IMR-90 (cell line): ENCODE measurements around the gene ALDH7A1. TPM values are rescaled to one million over a fixed set of nuclear protein-coding genes. Genes with fewer than 3 reads are reported as not detected.

ENCODE experiments used
- ATAC-seq: fragments of 200-7000 bp; cut with Tn5 transposase; 2 replicates; pipeline ENCODE4 v1.9.1; 2020; ENCODE audit warnings: low read depth, mild to moderate bottlenecking, moderate library complexity
- BruUV-seq: library from RNA; stranded (reverse); fragments of 400-500 nt; replicated peaks from 2 replicates; lab custom pipeline; 2021; lab: Mats Ljungman, UMichigan
- CTCF ChIA-PET: fragments of 300-600 bp; formaldehyde crosslinking; extraction: SDS; loops from one replicate; lab custom pipeline; 2021; ENCODE audit warnings: antibody characterized with exemption; lab: Yijun Ruan, JAX
- POLR2A ChIA-PET: fragments of 300-600 bp; sonication (Branson Sonifier 250); formaldehyde crosslinking; loops from one replicate; lab custom pipeline; 2022; ENCODE audit warnings: antibody characterized with exemption; ENCODE audit not compliant: unreplicated experiment; lab: Charles Lee
- DNase-seq: peaks from one replicate; pipeline ENCODE4 v3.0.0; 2013
- H2AFZ ChIP-seq: replicated peaks from 2 replicates; pipeline ENCODE3; 2013; ENCODE audit warnings: low read length, mild to moderate bottlenecking; ENCODE audit not compliant: poor library complexity
- H2AK5ac ChIP-seq: 2 replicates; pipeline ENCODE4 v1.6.1; 2013; ENCODE audit warnings: low read depth, low read length, inconsistent platforms
- H2AK9ac ChIP-seq: replicated peaks from 2 replicates; pipeline ENCODE3; 2013; ENCODE audit warnings: mild to moderate bottlenecking, low read depth, low read length, moderate library complexity; ENCODE audit not compliant: poor library complexity
- H2BK120ac ChIP-seq: 2 replicates; pipeline ENCODE4 v1.6.1; 2013; ENCODE audit warnings: low read depth, low read length, inconsistent platforms
- H2BK15ac ChIP-seq: 3 replicates; pipeline ENCODE4 v1.6.1; 2013; ENCODE audit warnings: low read depth, low read length, inconsistent platforms
- H2BK20ac ChIP-seq: 2 replicates; pipeline ENCODE4 v1.6.1; 2013; ENCODE audit warnings: low read depth, mild to moderate bottlenecking, inconsistent platforms, low read length, moderate library complexity
- H2BK5ac ChIP-seq: 2 replicates; pipeline ENCODE4 v1.6.1; 2013; ENCODE audit warnings: mild to moderate bottlenecking, low read depth, low read length, inconsistent platforms; ENCODE audit not compliant: poor library complexity, severe bottlenecking
- H3K14ac ChIP-seq: replicated peaks from 2 replicates; pipeline ENCODE4 v1.6.1; 2013; ENCODE audit warnings: low read depth, low read length, inconsistent platforms
- H3K18ac ChIP-seq: 2 replicates; pipeline ENCODE4 v1.6.1; 2013; ENCODE audit warnings: low read depth, low read length, control low read depth
- H3K23ac ChIP-seq: 2 replicates; pipeline ENCODE4 v1.6.1; 2013; ENCODE audit warnings: low read depth, low read length, inconsistent platforms
- H3K27ac ChIP-seq: 2 replicates; pipeline ENCODE4 v1.5.1; 2013; ENCODE audit warnings: mild to moderate bottlenecking, control low read depth, low read length; ENCODE audit not compliant: insufficient read depth
- H3K27me3 ChIP-seq: 2 replicates; pipeline ENCODE4 v1.6.1; 2013; ENCODE audit warnings: low read length; ENCODE audit not compliant: control insufficient read depth, insufficient read depth
- H3K36me3 ChIP-seq: 2 replicates; pipeline ENCODE4 v1.6.1; 2013; ENCODE audit warnings: low read length, mixed read lengths; ENCODE audit not compliant: control insufficient read depth, insufficient read depth
- H3K4ac ChIP-seq: 2 replicates; pipeline ENCODE4 v1.6.1; 2013; ENCODE audit warnings: low read depth, low read length, inconsistent platforms
- H3K4me1 ChIP-seq: 2 replicates; pipeline ENCODE4 v1.6.1; 2013; ENCODE audit warnings: low read length, mixed read lengths; ENCODE audit not compliant: control insufficient read depth, insufficient read depth
- H3K4me2 ChIP-seq: 2 replicates; pipeline ENCODE4 v1.6.1; 2013; ENCODE audit warnings: low read depth, mild to moderate bottlenecking, control low read depth, low read length, moderate library complexity
- H3K4me3 ChIP-seq: 2 replicates; pipeline ENCODE4 v1.5.1; 2013; ENCODE audit warnings: low read depth, mild to moderate bottlenecking, control low read depth, low read length, moderate library complexity; ENCODE audit not compliant: insufficient read depth
- H3K56ac ChIP-seq: 2 replicates; pipeline ENCODE4 v1.6.1; 2013; ENCODE audit warnings: low read length, inconsistent platforms; ENCODE audit not compliant: insufficient read depth; ENCODE audit errors: extremely low read depth
- H3K79me1 ChIP-seq, 2 experiments: 2 replicates each; pipeline ENCODE4 v1.6.1; 2013; ENCODE audit warnings: low read length in 2 of 2, inconsistent platforms in 1 of 2, low read depth in 1 of 2
- H3K9ac ChIP-seq: 2 replicates; pipeline ENCODE4 v1.6.1; 2013; ENCODE audit warnings: low read depth, low read length, control low read depth
- H3K9me1 ChIP-seq: 2 replicates; pipeline ENCODE4 v1.6.1; 2013; ENCODE audit warnings: low read length, inconsistent platforms; ENCODE audit not compliant: insufficient read depth
- H3K9me3 ChIP-seq: 2 replicates; pipeline ENCODE4 v1.6.1; 2013; ENCODE audit warnings: low read length; ENCODE audit not compliant: control insufficient read depth, insufficient read depth
- H4K20me1 ChIP-seq: 2 replicates; pipeline ENCODE4 v1.6.1; 2013; ENCODE audit warnings: low read length, inconsistent platforms; ENCODE audit not compliant: insufficient read depth
- H4K5ac ChIP-seq: 2 replicates; pipeline ENCODE4 v1.6.1; 2013; ENCODE audit warnings: mild to moderate bottlenecking, low read depth, low read length, control low read depth
- H4K8ac ChIP-seq, 2 experiments: 2 replicates each; pipeline ENCODE4 v1.6.1; 2013; ENCODE audit warnings: low read depth in 2 of 2, low read length in 2 of 2, control low read depth in 1 of 2, inconsistent platforms in 1 of 2
- H4K91ac ChIP-seq: 2 replicates; pipeline ENCODE4 v1.6.1; 2013; ENCODE audit warnings: low read depth, low read length, inconsistent platforms; ENCODE audit not compliant: insufficient read depth
- BHLHE40 ChIP-seq: fragments of 150-350 bp; IDR thresholded peaks from 2 replicates; pipeline ENCODE4 v1.6.1; 2016; ENCODE audit warnings: mild to moderate bottlenecking, low read depth, low read length
- CHD1 ChIP-seq: IDR thresholded peaks from 2 replicates; pipeline ENCODE4 v1.6.1; 2012; ENCODE audit warnings: low read depth, low read length, improper control_type of control experiment
- CTCF ChIP-seq: conservative IDR thresholded peaks from 2 replicates; pipeline ENCODE4 v1.5.1; 2012; ENCODE audit warnings: mild to moderate bottlenecking, low read depth, low read length, improper control_type of control experiment
- ELK1 ChIP-seq: fragments of 150-350 bp; IDR thresholded peaks from 2 replicates; pipeline ENCODE4 v1.6.1; 2016; ENCODE audit warnings: low read depth, mild to moderate bottlenecking, low read length, moderate library complexity, borderline replicate concordance
- FOS ChIP-seq: fragments of 150-350 bp; IDR thresholded peaks from 2 replicates; pipeline ENCODE4 v1.6.1; 2016; ENCODE audit warnings: low read depth, low read length
- MAFK ChIP-seq: IDR thresholded peaks from 2 replicates; pipeline ENCODE4 v1.6.1; 2012; ENCODE audit warnings: low read depth, low read length, improper control_type of control experiment
- MAZ ChIP-seq: IDR thresholded peaks from 2 replicates; pipeline ENCODE4 v1.6.1; 2012; ENCODE audit warnings: low read depth, mild to moderate bottlenecking, low read length, improper control_type of control experiment, moderate library complexity, borderline replicate concordance
- MXI1 ChIP-seq: IDR thresholded peaks from 2 replicates; pipeline ENCODE4 v1.6.1; 2012; ENCODE audit warnings: low read depth, mild to moderate bottlenecking, low read length, moderate library complexity, borderline replicate concordance
- NFE2L2 ChIP-seq: fragments of 150-350 bp; IDR thresholded peaks from 2 replicates; pipeline ENCODE4 v1.6.1; 2016; ENCODE audit warnings: low read depth, mild to moderate bottlenecking, low read length
- POLR2A ChIP-seq: IDR thresholded peaks from 2 replicates; pipeline ENCODE4 v1.6.1; 2012; ENCODE audit warnings: mild to moderate bottlenecking, low read depth, low read length
- RAD21 ChIP-seq: IDR thresholded peaks from 2 replicates; pipeline ENCODE4 v1.6.1; 2012; ENCODE audit warnings: low read length, improper control_type of control experiment
- RCOR1 ChIP-seq: IDR thresholded peaks from 2 replicates; pipeline ENCODE4 v1.6.1; 2012; ENCODE audit warnings: mild to moderate bottlenecking, low read length, improper control_type of control experiment; ENCODE audit not compliant: insufficient replicate concordance
- RFX5 ChIP-seq: IDR thresholded peaks from 2 replicates; pipeline ENCODE4 v1.8.0; 2012; ENCODE audit warnings: low read depth, mild to moderate bottlenecking, low read length, moderate library complexity
- SMC3 ChIP-seq: fragments of 150-350 bp; IDR thresholded peaks from 2 replicates; pipeline ENCODE4 v1.6.1; 2016; ENCODE audit warnings: low read depth, mild to moderate bottlenecking, antibody characterized with exemption, low read length, moderate library complexity
- WGBS, 2 experiments: methylation state at CpG; one replicate each; pipeline versions ENCODE4 v1.1.5 to v1.1.7; 2013; ENCODE audit warnings: missing lambda C conversion rate in 2 of 2; ENCODE audit not compliant: insufficient read length in 1 of 2; ENCODE audit errors: extremely low coverage in 2 of 2; 5-methylcytosine and 5-hydroxymethylcytosine counted together
- dilution Hi-C: fragments of 300-500 bp; cut with HindIII; formaldehyde crosslinking; loops from one replicate; pipeline ENCODE4 v1.14.3; 2018; ENCODE audit warnings: low sequenced_read_pairs; ENCODE audit not compliant: unreplicated experiment
- in situ Hi-C: fragments of 300-500 bp; cut with MboI; formaldehyde crosslinking; loops from 3 replicates; pipeline ENCODE4 v1.14.3; 2019; ENCODE audit warnings: low sequenced_read_pairs, inconsistent platforms, mixed read lengths
- intact Hi-C: fragments of 100-400 bp; cut with micrococcal nuclease; formaldehyde crosslinking; loops from 2 replicates; pipeline ENCODE4 v1.10.0; 2022
- polyA plus RNA-seq, 3 experiments: library from polyadenylated mRNA; depleted of rRNA; stranded (reverse); fragments of >200 nt; gene quantifications; 2 replicates each; pipeline ENCODE4 v1.2.3, GENCODE V29; 2012; ENCODE audit warnings: low replicate concordance in 1 of 3
- total RNA-seq: library from RNA; depleted of rRNA; stranded (reverse); fragments of >200 nt; gene quantifications from 2 replicates; pipeline ENCODE4 v1.2.3, GENCODE V29; 2012

ALDH7A1 gene
- total and polyA plus RNA-seq, 2 of the 4 experiments (the other 2 are of a cell fraction): 40.9 to 62.2 TPM

DNA sequence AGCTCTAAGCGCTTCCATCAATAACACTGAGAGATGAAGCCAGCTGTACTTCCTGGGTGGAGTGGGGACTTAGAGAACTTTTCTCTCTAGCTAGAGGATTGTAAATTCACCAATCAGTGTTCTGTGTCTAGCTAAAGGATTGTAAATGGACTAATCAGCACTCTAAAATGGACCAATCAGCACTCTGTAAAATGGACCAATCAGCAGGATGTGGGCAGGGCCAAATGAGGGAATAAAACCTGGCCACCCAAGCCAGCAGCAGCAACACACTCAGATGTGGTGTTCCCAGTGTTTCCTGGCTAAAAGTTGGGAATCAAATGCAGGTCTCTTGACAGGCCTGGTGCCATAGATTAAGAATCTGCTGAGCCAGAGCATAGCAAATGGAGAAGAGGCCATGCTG, 60.5 kb downstream of the ALDH7A1 start:
- H3K4me3 ChIP-seq: no peak overlapping the region
- H3K4me2 ChIP-seq: no peak overlapping the region
- dilution Hi-C loops: no loop called here
- H3K9me1 ChIP-seq: peaks cover 11% of the 10 kb centered on the region
- peaks cover 10% of the 10 kb centered on the region for H3K4me1 ChIP-seq
- H3K9me3 ChIP-seq: no peaks in the 10 kb centered on the region
- CTCF ChIA-PET: no interaction called here
- no peak overlapping the region for H3K56ac ChIP-seq
- H4K8ac ChIP-seq: no peak overlapping the region
- TF ChIP-seq NFE2L2: no peak
- TF ChIP-seq POLR2A: no peak
- no peak for TF ChIP-seq MXI1
- TF ChIP-seq BHLHE40: no peak
- no peak for TF ChIP-seq ELK1
- TF ChIP-seq MAFK: no peak
- TF ChIP-seq RFX5: no peak
- no peak for TF ChIP-seq RAD21
- no peak for TF ChIP-seq CHD1
- no peak for TF ChIP-seq MAZ
- no peak for TF ChIP-seq FOS
- TF ChIP-seq CTCF: no peak
- no peak for TF ChIP-seq RCOR1
- TF ChIP-seq SMC3: no peak
- intact Hi-C loops: loop anchor here (5.0 kb wide), 1 partner anchor 1797 kb away; no protein-coding TSS in a partner anchor
- H2BK120ac ChIP-seq: no peak overlapping the region
- no peak overlapping the region for H2BK5ac ChIP-seq
- H4K20me1 ChIP-seq: no peaks in the 10 kb centered on the region
- H3K23ac ChIP-seq: no peak overlapping the region
- no peak overlapping the region for H4K5ac ChIP-seq
- no peaks in the 10 kb centered on the region for H3K79me1 ChIP-seq
- DNase-seq (no peak), ATAC-seq (no peak)
- no peaks in the 10 kb centered on the region for H3K36me3 ChIP-seq
- no peaks in the 10 kb centered on the region for H3K27me3 ChIP-seq
- no peak overlapping the region for H4K91ac ChIP-seq
- H2AK5ac ChIP-seq: no peak overlapping the region
- no peak overlapping the region for H3K9ac ChIP-seq
- no peak overlapping the region for H2BK15ac ChIP-seq
- H2BK20ac ChIP-seq: 0 out of 2 replicates have a peak overlapping the region, but pooled peaks have one; percentile 3
- no CpG with 5 or more reads among the region's 1 CpG for WGBS, 2 experiments
- POLR2A ChIA-PET: no interaction called here
- H3K27ac ChIP-seq: no peak overlapping the region
- H3K18ac ChIP-seq: no peak overlapping the region
- H3K4ac ChIP-seq: 0 out of 2 replicates have a peak overlapping the region, but pooled peaks have one; percentile 4
- H2AK9ac ChIP-seq: no peak overlapping the region
- no peak overlapping the region for H3K14ac ChIP-seq
- no TSS peak for BruUV-seq
- in situ Hi-C loops: no loop called here
- no peak overlapping the region for H2AFZ ChIP-seq
